Endodermal cell (in vitro differentiated cells): ENCODE data around the gene BLVRA. TPM values are rescaled to one million over a fixed set of nuclear protein-coding genes. Genes with fewer than 3 reads are reported as not detected.
"Not testable (repeated sequence)": the region's sequence is repeated elsewhere in the genome, so short reads cannot be mapped to it uniquely, and the experiment has no call there.

ENCODE experiments used
- DNase-seq: peaks from one replicate; pipeline ENCODE4 v3.0.0-alpha.2; 2017
- H3K27ac ChIP-seq: 2 replicates; pipeline ENCODE4 v1.5.1; 2013; ENCODE audit warnings: mild to moderate bottlenecking, low read depth, low read length, moderate library complexity
- H3K27me3 ChIP-seq: 2 replicates; pipeline ENCODE4 v1.6.1; 2013; ENCODE audit warnings: mild to moderate bottlenecking, low read length, moderate library complexity; ENCODE audit not compliant: insufficient read depth, control insufficient read depth, poor library complexity, severe bottlenecking
- H3K36me3 ChIP-seq: 2 replicates; pipeline ENCODE4 v1.7.0; 2013; ENCODE audit warnings: mild to moderate bottlenecking, low read length, moderate library complexity; ENCODE audit not compliant: control insufficient read depth, insufficient read depth
- H3K4me1 ChIP-seq: one replicate; pipeline ENCODE4 v1.7.0; 2013; ENCODE audit warnings: low read length; ENCODE audit not compliant: control insufficient read depth, insufficient read depth
- H3K4me3 ChIP-seq: 2 replicates; pipeline ENCODE4 v1.5.1; 2013; ENCODE audit warnings: mild to moderate bottlenecking, low read length, moderate library complexity
- H3K9ac ChIP-seq: 2 replicates; pipeline ENCODE4 v1.6.1; 2013; ENCODE audit warnings: mild to moderate bottlenecking, low read length, moderate library complexity; ENCODE audit not compliant: poor library complexity, severe bottlenecking; ENCODE audit errors: extremely low read depth
- H3K9me3 ChIP-seq: 2 replicates; pipeline ENCODE4 v1.6.1; 2013; ENCODE audit warnings: mild to moderate bottlenecking, low read length, moderate library complexity; ENCODE audit not compliant: control insufficient read depth
- H3K27ac Mint-ChIP-seq: 2 replicates; pipeline ENCODE4 v1.8.0; 2020; ENCODE audit warnings: mixed read lengths
- H3K27me3 Mint-ChIP-seq: 2 replicates; pipeline ENCODE4 v1.8.0; 2021; ENCODE audit warnings: mild to moderate bottlenecking, mixed read lengths; ENCODE audit not compliant: insufficient read depth
- H3K36me3 Mint-ChIP-seq: 2 replicates; pipeline ENCODE4 v1.8.0; 2020; ENCODE audit warnings: low read depth, mixed read lengths
- H3K4me1 Mint-ChIP-seq: 2 replicates; pipeline ENCODE4 v1.8.0; 2020; ENCODE audit warnings: mixed read lengths
- H3K4me3 Mint-ChIP-seq: 2 replicates; pipeline ENCODE4 v1.8.0; 2020; ENCODE audit warnings: mild to moderate bottlenecking, moderate library complexity, mixed read lengths
- H3K9me3 Mint-ChIP-seq: 2 replicates; pipeline ENCODE4 v1.8.0; 2020; ENCODE audit warnings: mild to moderate bottlenecking, mixed read lengths
- WGBS, 2 experiments: methylation state at CpG; one replicate each; pipeline versions ENCODE4 v1.1.5 to v1.1.7; 2013; ENCODE audit warnings: missing lambda C conversion rate in 2 of 2, mixed read lengths in 1 of 2; ENCODE audit not compliant: insufficient coverage in 1 of 2, insufficient read length in 1 of 2; 5-methylcytosine and 5-hydroxymethylcytosine counted together
- total RNA-seq, 2 donors: library from RNA; stranded (reverse); fragmentation: NEBNext Ultra II Directional in 1 of 2; extraction: Animal tissue kit (Norgen Biotek cat#: 25700) in 1 of 2; gene quantifications; 2 replicates in 1 of 2; 3 replicates in 1 of 2; pipeline ENCODE4 v1.2.1, GENCODE V29; 2021
- TF ChIP-seq, protein P1 (sequence below): fragments of 200-600 bp; sonication (generic); conservative IDR thresholded peaks from 2 replicates; pipeline ENCODE4 v1.5.0; 2021; ENCODE audit warnings: antibody characterized with exemption, mild to moderate bottlenecking

The BLVRA gene
- total RNA-seq, 2 donors from 2014 or later = 32.0 to 41.2 TPM

DNA sequence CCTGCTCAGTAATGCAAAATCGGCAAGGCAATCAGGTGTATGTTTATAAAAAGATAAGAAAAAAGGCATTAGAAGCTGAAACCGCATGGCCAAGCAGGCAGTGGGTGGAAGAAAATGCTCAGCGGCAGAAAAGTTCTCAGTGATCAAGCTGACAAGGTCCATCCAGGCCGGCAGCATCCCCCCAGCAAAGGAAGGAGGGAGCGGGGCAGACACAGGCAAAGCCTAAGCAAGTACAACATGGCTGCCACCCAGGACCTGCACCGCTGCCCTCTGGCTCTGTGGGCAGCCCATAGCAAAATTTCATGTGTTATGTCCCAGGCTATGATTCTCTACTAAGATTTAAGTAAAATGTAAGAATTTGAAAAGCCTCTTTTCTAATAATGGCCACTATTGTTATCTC is 65.5 kb downstream of the BLVRA start:
- no peak overlapping the region for H3K27ac ChIP-seq
- TF ChIP-seq, protein P1, sequence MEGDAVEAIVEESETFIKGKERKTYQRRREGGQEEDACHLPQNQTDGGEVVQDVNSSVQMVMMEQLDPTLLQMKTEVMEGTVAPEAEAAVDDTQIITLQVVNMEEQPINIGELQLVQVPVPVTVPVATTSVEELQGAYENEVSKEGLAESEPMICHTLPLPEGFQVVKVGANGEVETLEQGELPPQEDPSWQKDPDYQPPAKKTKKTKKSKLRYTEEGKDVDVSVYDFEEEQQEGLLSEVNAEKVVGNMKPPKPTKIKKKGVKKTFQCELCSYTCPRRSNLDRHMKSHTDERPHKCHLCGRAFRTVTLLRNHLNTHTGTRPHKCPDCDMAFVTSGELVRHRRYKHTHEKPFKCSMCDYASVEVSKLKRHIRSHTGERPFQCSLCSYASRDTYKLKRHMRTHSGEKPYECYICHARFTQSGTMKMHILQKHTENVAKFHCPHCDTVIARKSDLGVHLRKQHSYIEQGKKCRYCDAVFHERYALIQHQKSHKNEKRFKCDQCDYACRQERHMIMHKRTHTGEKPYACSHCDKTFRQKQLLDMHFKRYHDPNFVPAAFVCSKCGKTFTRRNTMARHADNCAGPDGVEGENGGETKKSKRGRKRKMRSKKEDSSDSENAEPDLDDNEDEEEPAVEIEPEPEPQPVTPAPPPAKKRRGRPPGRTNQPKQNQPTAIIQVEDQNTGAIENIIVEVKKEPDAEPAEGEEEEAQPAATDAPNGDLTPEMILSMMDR = no peak
- Mint-ChIP-seq H3K9me3 (peaks cover 9% of the 10 kb centered on the region), H3K4me3 (no peak overlapping the region), H3K27ac (no peak overlapping the region), H3K27me3 (peaks cover 10% of the 10 kb centered on the region), H3K36me3 (peaks cover 4% of the 10 kb centered on the region), H3K4me1 (peaks cover 13% of the 10 kb centered on the region)
- H3K27me3 ChIP-seq = no peaks in the 10 kb centered on the region
- WGBS, 2 experiments = 92 to 96% methylated on average over 4 to 6 of the region's 6 CpGs
- H3K9ac ChIP-seq = no peak overlapping the region
- H3K4me3 ChIP-seq = no peak overlapping the region
- no peaks in the 10 kb centered on the region for H3K9me3 ChIP-seq
- DNase-seq = no peak
- no peaks in the 10 kb centered on the region for H3K36me3 ChIP-seq
- no peaks in the 10 kb centered on the region for H3K4me1 ChIP-seq

- H3K27ac Mint-ChIP-seq, H3K27me3 ChIP-seq, H3K27ac ChIP-seq, H3K36me3 ChIP-seq, DNase-seq, H3K4me3 ChIP-seq, H3K27me3 Mint-ChIP-seq, H3K9me3 ChIP-seq, H3K9ac ChIP-seq, H3K36me3 Mint-ChIP-seq, H3K4me3 Mint-ChIP-seq, H3K4me1 ChIP-seq: not testable (repeated sequence)
- Mint-ChIP-seq H3K4me1 (peaks cover 13% of the 10 kb centered on the region), H3K9me3 (peaks cover 11% of the 10 kb centered on the region)
- 84 to 92% methylated on average over 8 to 12 of the region's 12 CpGs for WGBS, 2 experiments
These were observed 66.0 kb downstream of the BLVRA start for GRCh38 chr7:43824513-43824912.

- Mint-ChIP-seq H3K9me3 (peaks cover 11% of the 10 kb centered on the region), H3K4me3 (no peak overlapping the region), H3K27ac (no peak overlapping the region), H3K36me3 (peaks cover 4% of the 10 kb centered on the region), H3K4me1 (peaks cover 13% of the 10 kb centered on the region), H3K27me3 (peaks cover 10% of the 10 kb centered on the region)
- Histone ChIP-seq H3K9me3 (peaks cover 2% of the 10 kb centered on the region), H3K9ac (no peak overlapping the region), H3K4me1 (no peaks in the 10 kb centered on the region), H3K27me3 (no peaks in the 10 kb centered on the region), H3K27ac (no peak overlapping the region), H3K4me3 (no peak overlapping the region), H3K36me3 (no peaks in the 10 kb centered on the region)
- TF ChIP-seq, protein P1 = no peak
- 0% methylated on average over 1 of the region's 1 CpG for WGBS, 2 experiments
- no peak for DNase-seq
These were observed 66.5 kb downstream of the BLVRA start for GRCh38 chr7:43824963-43825362.

GRCh38 chr7:43825391-43825808 is 66.9 kb downstream of the BLVRA start:
- Mint-ChIP-seq H3K27me3 (peaks cover 7% of the 10 kb centered on the region), H3K4me1 (peaks cover 13% of the 10 kb centered on the region), H3K27ac (no peak overlapping the region), H3K9me3 (peaks cover 11% of the 10 kb centered on the region), H3K4me3 (no peak overlapping the region), H3K36me3 (peaks cover 4% of the 10 kb centered on the region)
- Histone ChIP-seq H3K4me1 (no peaks in the 10 kb centered on the region), H3K9me3 (peaks cover 6% of the 10 kb centered on the region), H3K27me3 (no peaks in the 10 kb centered on the region), H3K9ac (no peak overlapping the region), H3K36me3 (no peaks in the 10 kb centered on the region), H3K27ac (no peak overlapping the region), H3K4me3 (no peak overlapping the region)
- no peak for DNase-seq
- WGBS, 2 experiments = 75 to 78% methylated on average over 4 to 5 of the region's 5 CpGs
- TF ChIP-seq, protein P1 = no peak

DNA sequence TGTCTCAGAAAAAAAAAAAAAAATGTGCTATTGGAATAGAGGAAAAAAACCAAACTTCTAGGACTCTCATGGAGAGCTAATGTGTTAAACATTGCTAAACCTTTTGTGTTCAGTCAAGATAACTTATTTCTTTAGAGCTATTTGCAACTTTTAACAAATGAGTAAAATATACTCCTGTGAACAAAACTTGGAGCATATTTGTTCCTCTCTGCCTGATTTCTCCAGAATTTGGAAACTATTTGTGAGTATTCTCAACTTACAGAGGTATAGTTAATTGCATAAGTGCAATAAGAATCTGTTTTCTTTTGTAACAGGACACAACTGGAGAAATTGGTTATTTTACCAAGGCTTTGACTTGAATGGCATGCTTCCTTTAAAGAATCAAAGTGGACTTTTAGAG is 72.4 kb downstream of the BLVRA start:
- peaks cover 13% of the 10 kb centered on the region for H3K4me1 Mint-ChIP-seq
- H3K27ac ChIP-seq, H3K4me1 ChIP-seq, DNase-seq, H3K4me3 Mint-ChIP-seq, H3K36me3 ChIP-seq, H3K36me3 Mint-ChIP-seq, H3K27ac Mint-ChIP-seq, H3K4me3 ChIP-seq, H3K9ac ChIP-seq, H3K27me3 ChIP-seq, H3K27me3 Mint-ChIP-seq: not testable (repeated sequence)
- H3K9me3 Mint-ChIP-seq = peaks cover 25% of the 10 kb centered on the region
- peaks cover 21% of the 10 kb centered on the region for H3K9me3 ChIP-seq
